Endothelial cell (in vitro differentiated cells): Measurements from ENCODE around the gene RUFY2. TPM values are rescaled to one million over a fixed set of nuclear protein-coding genes. Genes with fewer than 3 reads are reported as not detected.

Source experiments
- DNase-seq: peaks from one replicate; pipeline ENCODE4 v3.0.0; 2021; ENCODE audit warnings: low spot score
- H3K27ac Mint-ChIP-seq: one replicate; pipeline ENCODE4 v1.8.0; 2021; ENCODE audit warnings: mixed read lengths, inconsistent platforms; ENCODE audit not compliant: unreplicated experiment
- H3K27me3 Mint-ChIP-seq: one replicate; pipeline ENCODE4 v1.8.0; 2021; ENCODE audit warnings: mild to moderate bottlenecking, moderate library complexity, mixed read lengths, inconsistent platforms; ENCODE audit not compliant: unreplicated experiment
- H3K36me3 Mint-ChIP-seq: one replicate; pipeline ENCODE4 v1.8.0; 2021; ENCODE audit warnings: mild to moderate bottlenecking, low read depth, mixed read lengths, inconsistent platforms; ENCODE audit not compliant: unreplicated experiment
- H3K4me1 Mint-ChIP-seq: one replicate; pipeline ENCODE4 v1.8.0; 2021; ENCODE audit warnings: mild to moderate bottlenecking, mixed read lengths, inconsistent platforms; ENCODE audit not compliant: unreplicated experiment
- H3K4me3 Mint-ChIP-seq: one replicate; pipeline ENCODE4 v1.8.0; 2021; ENCODE audit warnings: mild to moderate bottlenecking, mixed read lengths, inconsistent platforms; ENCODE audit not compliant: unreplicated experiment
- H3K9me3 Mint-ChIP-seq: one replicate; pipeline ENCODE4 v1.8.0; 2021; ENCODE audit warnings: mixed read lengths, inconsistent platforms; ENCODE audit not compliant: unreplicated experiment
- CTCF ChIP-seq: fragments of 200-600 bp; sonication (generic); IDR thresholded peaks from one replicate; pipeline ENCODE4 v1.5.0; 2021; ENCODE audit warnings: antibody characterized with exemption; ENCODE audit not compliant: unreplicated experiment
- total RNA-seq: library from RNA; stranded (reverse); fragmentation: NEBNext Ultra II Directional; extraction: Animal tissue kit (Norgen Biotek cat#: 25700); gene quantifications from one replicate; pipeline ENCODE4 v1.2.1, GENCODE V29; 2021; ENCODE audit not compliant: unreplicated experiment

RUFY2 gene
- total RNA-seq, 1 donor from 2014 or later: 24.7 TPM

GRCh38 chr10:68348265-68348741, 58.8 kb downstream of the RUFY2 start:
- H3K9me3 Mint-ChIP-seq: no peaks in the 10 kb centered on the region
- peak; percentile 84 for TF ChIP-seq CTCF
- H3K36me3 Mint-ChIP-seq: peaks cover 13% of the 10 kb centered on the region
- no peak overlapping the region for H3K27ac Mint-ChIP-seq
- peak; percentile 50 for DNase-seq
- no peak overlapping the region for H3K4me3 Mint-ChIP-seq
- no peaks in the 10 kb centered on the region for H3K4me1 Mint-ChIP-seq
- no peaks in the 10 kb centered on the region for H3K27me3 Mint-ChIP-seq

GRCh38 chr10:68346774-68347173, 60.3 kb downstream of the RUFY2 start:
- peaks cover 17% of the 10 kb centered on the region for H3K36me3 Mint-ChIP-seq
- no peak overlapping the region for H3K4me3 Mint-ChIP-seq
- H3K27me3 Mint-ChIP-seq: no peaks in the 10 kb centered on the region

GRCh38 chr10:68345621-68346020, 61.5 kb downstream of the RUFY2 start:
- H3K36me3 Mint-ChIP-seq: peaks cover 27% of the 10 kb centered on the region
- no peak for TF ChIP-seq CTCF
- no peak overlapping the region for H3K4me3 Mint-ChIP-seq
- no peak for DNase-seq
- no peak overlapping the region for H3K27ac Mint-ChIP-seq
- H3K4me1 Mint-ChIP-seq: no peaks in the 10 kb centered on the region
- H3K27me3 Mint-ChIP-seq: no peaks in the 10 kb centered on the region
- H3K9me3 Mint-ChIP-seq: no peaks in the 10 kb centered on the region

More at GRCh38 chr10:68346774-68347173, 60.3 kb downstream of the RUFY2 start:
- no peak for DNase-seq
- Mint-ChIP-seq H3K9me3 (no peaks in the 10 kb centered on the region), H3K27ac (no peak overlapping the region), H3K4me1 (no peaks in the 10 kb centered on the region)
- no peak for TF ChIP-seq CTCF

- no peak for DNase-seq
- H3K4me1 Mint-ChIP-seq: no peaks in the 10 kb centered on the region
- no peak for TF ChIP-seq CTCF
- H3K27me3 Mint-ChIP-seq: no peaks in the 10 kb centered on the region
- no peaks in the 10 kb centered on the region for H3K9me3 Mint-ChIP-seq
- no peak overlapping the region for H3K4me3 Mint-ChIP-seq
- peak overlapping the region; percentile 0 for H3K27ac Mint-ChIP-seq
- H3K36me3 Mint-ChIP-seq: peaks cover 40% of the 10 kb centered on the region
Measured at GRCh38 chr10:68342909-68343516, 64.1 kb downstream of the RUFY2 start.

- Mint-ChIP-seq H3K27me3 (no peaks in the 10 kb centered on the region), H3K4me3 (peak overlapping the region; percentile 33), H3K27ac (no peak overlapping the region)
Measured at GRCh38 chr10:68340358-68341080, 66.6 kb downstream of the RUFY2 start.

More at GRCh38 chr10:68340358-68341080, 66.6 kb downstream of the RUFY2 start:
- no peak for TF ChIP-seq CTCF
- H3K36me3 Mint-ChIP-seq: peaks cover 44% of the 10 kb centered on the region
- H3K9me3 Mint-ChIP-seq: no peaks in the 10 kb centered on the region
- no peak for DNase-seq
- H3K4me1 Mint-ChIP-seq: peaks cover 20% of the 10 kb centered on the region
